Raji (cell line): ENCODE measurements around the gene TRAPPC2L.

ENCODE experiments used
- POLR2A ChIP-seq: IDR thresholded peaks from 2 replicates; pipeline ENCODE4 v1.6.1; 2011; ENCODE audit warnings: low read depth, low read length, control low read depth; ENCODE audit not compliant: insufficient read depth

The TRAPPC2L gene

DNA sequence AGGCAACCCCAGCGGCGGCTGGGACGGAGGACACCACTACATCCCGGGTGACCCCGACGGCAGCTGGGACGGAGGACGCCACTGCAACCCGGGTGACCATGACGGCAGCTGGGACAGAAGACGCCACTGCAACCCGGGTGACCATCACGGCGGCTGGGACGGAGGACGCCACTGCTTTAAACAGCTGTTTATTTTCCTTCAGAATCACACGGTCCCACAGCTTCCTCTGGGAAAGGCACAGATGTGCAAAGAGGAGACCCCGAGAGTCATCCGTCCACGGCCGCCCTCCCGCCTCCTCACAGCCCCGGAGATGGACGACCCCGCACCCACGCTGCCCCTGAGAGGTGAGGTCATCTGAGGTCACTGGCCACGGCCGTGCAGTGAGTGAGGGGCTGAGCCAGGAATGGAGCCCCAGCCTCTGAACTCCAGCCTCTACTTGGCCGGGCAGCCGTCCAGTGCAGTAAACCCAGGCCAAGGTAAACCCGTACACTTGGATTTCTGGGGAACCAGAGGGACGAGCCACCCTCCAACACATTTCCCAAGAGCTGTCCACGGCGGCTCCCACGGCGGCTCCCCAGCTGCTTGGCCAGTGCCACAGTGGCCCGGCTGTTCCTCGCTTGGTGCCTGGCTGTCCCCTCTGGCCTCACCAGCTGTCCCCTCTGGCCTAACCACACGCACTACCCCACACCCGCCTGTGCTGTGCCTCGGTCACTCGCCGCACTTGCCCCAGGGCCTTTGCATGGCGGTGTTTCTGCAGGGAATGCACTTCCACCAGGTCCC is 52.7 kb downstream of the TRAPPC2L start:
- no peak for TF ChIP-seq POLR2A

DNA sequence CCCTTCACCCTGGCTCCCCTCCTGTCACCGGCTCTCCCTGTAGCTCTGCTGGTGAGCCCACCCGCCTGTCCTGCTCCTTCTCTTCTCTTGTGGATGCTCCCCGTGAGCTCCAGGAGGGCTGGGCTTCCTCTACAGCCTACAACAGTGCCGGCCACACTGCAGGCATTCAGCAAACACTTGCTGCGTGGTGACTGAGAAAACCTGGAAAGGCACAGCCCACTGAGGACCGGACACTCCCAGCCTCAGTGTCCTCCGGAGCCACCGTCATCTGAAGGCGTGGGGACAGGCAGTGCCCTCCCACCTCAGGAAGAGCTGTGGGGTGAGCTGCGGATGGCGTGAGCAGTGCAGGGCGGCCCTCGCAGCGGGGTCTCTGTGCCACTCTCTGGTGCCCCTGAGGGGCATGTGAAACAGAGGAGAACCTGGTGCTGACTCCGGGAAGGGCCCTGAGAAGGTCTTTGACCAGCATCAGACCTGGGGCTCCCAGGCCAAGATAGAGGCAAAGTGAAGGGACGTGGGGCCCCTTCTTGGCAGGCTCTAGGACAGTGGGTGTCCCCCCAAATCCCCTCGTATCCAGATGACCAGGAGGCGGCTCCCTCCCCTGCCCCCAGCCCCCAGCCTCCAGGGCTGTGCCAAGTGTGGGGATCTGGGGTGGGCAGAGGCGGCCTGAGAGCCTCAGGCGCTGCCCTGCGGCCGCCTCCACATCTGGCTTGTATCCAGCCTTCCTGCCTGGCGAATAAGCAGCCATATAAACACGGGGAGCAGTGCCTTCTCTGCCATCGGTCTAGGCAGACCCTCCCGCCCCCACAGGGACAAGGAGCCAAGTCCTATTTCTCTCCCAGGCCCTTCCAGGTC is 53.6 kb downstream of the TRAPPC2L start:
- TF ChIP-seq POLR2A: no peak

DNA sequence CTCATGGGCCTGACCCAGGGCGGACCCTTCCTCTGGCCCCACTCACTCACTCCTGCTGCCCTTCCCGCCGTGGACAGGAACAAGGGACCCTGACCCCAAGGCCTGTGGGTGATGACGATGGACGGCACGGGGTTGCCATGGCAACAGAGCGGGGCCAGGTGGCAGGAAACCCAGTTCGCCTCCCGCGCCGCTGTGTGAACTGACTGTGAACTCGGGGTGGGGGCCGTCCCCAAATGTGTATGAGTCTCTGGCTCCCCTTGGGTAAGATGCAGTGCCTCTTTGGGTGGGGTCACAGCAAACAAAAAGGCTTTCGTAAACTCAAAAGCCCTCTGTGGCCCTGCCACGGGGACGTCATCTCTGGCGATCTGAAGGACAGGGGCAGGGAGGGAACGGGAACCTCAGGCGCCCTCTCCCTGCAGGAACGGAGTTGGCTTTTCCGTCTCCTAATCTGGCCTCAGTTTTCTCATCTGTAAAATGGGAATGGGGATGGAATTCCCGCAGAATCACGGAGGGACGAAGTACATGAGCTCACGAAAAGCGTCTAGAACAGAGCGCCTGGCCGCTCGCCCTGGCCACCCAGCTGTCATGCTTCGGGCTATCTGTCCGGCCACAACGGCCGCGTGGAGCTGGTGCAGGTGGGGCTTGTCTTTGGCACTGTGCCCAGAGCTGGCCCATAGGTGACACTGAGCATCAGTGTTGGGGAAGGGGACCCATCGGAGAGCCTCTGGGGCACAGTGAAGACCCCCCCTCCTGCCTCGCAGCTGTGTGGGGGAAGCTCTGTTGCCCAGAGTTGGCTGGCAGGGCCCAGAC is 54.4 kb downstream of the TRAPPC2L start:
- TF ChIP-seq POLR2A: no peak

DNA sequence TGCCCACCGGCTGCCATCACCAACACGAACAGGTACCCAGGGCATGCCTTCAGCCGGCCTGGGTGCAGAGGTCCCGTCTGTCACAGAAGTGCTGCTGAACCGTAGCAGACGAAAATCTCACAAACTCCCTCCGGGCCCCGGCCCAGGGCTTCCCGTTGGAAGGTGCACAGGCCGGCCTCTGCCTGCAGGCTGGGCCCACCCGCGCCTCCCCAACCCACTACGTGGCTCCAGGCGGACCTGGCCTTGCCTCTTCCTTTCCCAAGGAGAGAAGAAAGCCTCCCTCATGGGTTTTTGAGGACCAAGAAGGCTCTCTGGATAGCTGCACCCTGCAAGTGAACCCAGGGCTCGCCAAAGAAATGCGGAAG is 55.0 kb downstream of the TRAPPC2L start:
- TF ChIP-seq POLR2A: no peak
